GM12864 (cell line): Measurements from ENCODE around the gene NACC1.

Source experiments
- DNase-seq: peaks from one replicate; pipeline ENCODE4 v3.0.0-alpha.2; 2011; ENCODE audit warnings: low read depth
- H3K4me3 ChIP-seq: 2 replicates; pipeline ENCODE4 v1.5.1; 2011; ENCODE audit warnings: mild to moderate bottlenecking, low read depth, low read length, control low read depth
- CTCF ChIP-seq: IDR thresholded peaks from 2 replicates; pipeline ENCODE4 v1.5.1; 2011; ENCODE audit warnings: low read depth, mild to moderate bottlenecking, moderate library complexity, low read length, control low read depth, inconsistent platforms; ENCODE audit errors: missing control alignments

NACC1 gene

GRCh38 chr19:13122275-13122878 lies 4.3 kb downstream of the NACC1 start:
- no peak for DNase-seq
- no peak for TF ChIP-seq CTCF

GRCh38 chr19:13122980-13123957 lies 5.2 kb downstream of the NACC1 start:
- DNase-seq = no peak
- H3K4me3 ChIP-seq = no peak overlapping the region
- TF ChIP-seq CTCF = no peak

More at GRCh38 chr19:13122275-13122878, 4.3 kb downstream of the NACC1 start:
- no peak overlapping the region for H3K4me3 ChIP-seq

GRCh38 chr19:13127051-13127450 lies 9.0 kb downstream of the NACC1 start:
- no peak for TF ChIP-seq CTCF
- no peak overlapping the region for H3K4me3 ChIP-seq
- DNase-seq = no peak

GRCh38 chr19:13127811-13128575 lies 9.9 kb downstream of the NACC1 start:
- TF ChIP-seq CTCF = no peak
- H3K4me3 ChIP-seq = no peak overlapping the region

GRCh38 chr19:13128583-13128982 lies 10.5 kb downstream of the NACC1 start:
- no peak overlapping the region for H3K4me3 ChIP-seq
- DNase-seq = no peak
- TF ChIP-seq CTCF = no peak

More at GRCh38 chr19:13127811-13128575, 9.9 kb downstream of the NACC1 start:
- no peak for DNase-seq

- no peak for TF ChIP-seq CTCF
- H3K4me3 ChIP-seq = no peak overlapping the region
- no peak for DNase-seq
Measured at GRCh38 chr19:13129384-13129783, 11.3 kb downstream of the NACC1 start.
